ENCODE data around the gene RBM10.

DNA sequence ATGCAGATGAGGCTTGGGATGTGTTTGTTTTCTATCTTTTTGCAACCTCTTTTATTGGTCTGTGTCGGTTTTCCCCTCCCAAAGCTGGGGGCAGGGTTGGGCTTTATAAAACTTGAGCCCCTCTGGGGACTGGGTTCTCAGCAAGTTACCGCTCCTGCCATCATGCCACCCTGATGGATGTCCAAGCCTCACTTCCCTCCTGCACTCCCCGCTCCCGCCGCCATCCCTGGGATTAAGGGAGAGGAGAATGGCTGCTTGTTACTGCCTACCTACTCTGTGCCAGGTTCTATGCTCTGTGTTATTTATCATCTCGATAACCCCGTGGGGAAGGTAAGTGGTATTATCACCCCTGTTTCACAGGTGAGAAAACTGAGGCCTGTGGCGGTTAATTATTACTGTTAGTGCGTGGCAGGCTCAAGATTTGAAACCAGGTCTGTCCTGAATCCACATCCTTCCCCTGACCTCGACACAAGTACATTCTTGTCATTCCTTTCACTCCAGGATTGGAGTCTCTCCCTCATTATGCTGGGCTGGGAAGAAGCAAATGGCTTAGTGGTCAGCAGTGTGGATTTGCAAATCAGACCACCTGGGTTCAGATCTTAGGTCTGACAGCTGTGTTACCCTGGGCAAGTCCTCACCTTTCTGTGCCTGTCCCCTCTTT is 53.1 kb downstream of the RBM10 start:
- TF ChIP-seq, protein P1, sequence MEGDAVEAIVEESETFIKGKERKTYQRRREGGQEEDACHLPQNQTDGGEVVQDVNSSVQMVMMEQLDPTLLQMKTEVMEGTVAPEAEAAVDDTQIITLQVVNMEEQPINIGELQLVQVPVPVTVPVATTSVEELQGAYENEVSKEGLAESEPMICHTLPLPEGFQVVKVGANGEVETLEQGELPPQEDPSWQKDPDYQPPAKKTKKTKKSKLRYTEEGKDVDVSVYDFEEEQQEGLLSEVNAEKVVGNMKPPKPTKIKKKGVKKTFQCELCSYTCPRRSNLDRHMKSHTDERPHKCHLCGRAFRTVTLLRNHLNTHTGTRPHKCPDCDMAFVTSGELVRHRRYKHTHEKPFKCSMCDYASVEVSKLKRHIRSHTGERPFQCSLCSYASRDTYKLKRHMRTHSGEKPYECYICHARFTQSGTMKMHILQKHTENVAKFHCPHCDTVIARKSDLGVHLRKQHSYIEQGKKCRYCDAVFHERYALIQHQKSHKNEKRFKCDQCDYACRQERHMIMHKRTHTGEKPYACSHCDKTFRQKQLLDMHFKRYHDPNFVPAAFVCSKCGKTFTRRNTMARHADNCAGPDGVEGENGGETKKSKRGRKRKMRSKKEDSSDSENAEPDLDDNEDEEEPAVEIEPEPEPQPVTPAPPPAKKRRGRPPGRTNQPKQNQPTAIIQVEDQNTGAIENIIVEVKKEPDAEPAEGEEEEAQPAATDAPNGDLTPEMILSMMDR (conservative IDR thresholded peaks at IDR 0.05; ENCODE audit: low read depth, low read length), result no peak
- TF ChIP-seq EZH2 (IDR thresholded peaks at IDR 0.05; ENCODE audit: borderline replicate concordance, low read depth, low read length, poor library complexity, severe bottlenecking), result no peak

Data from A673 (cell line).